Measurements from ENCODE around the gene RFX7.
A peak's percentile ranks its signal among the peaks of the same experiment; 100 is the strongest.

Gene RFX7

GRCh38 chr15:56208641-56209155 is 35.0 kb downstream of the RFX7 start:
- H3F3A ChIP-seq (ENCODE audit: insufficient read depth, low read length) = no peaks in the 10 kb centered on the region
- H3K4me2 ChIP-seq (ENCODE audit: low read length) = peak overlapping the region; percentile 23; the same call in 1 of the 2 replicates
- H3K36me3 ChIP-seq (ENCODE audit: insufficient read depth, low read length) = peaks cover 19% of the 10 kb centered on the region
- peaks cover 8% of the 10 kb centered on the region; the same call in 1 of the 2 replicates for H3K9me3 ChIP-seq (ENCODE audit: low read length)
- peak overlapping the region; percentile 46 for H3K27ac ChIP-seq (ENCODE audit: low read depth, low read length, poor library complexity, severe bottlenecking)
- no peak for TF ChIP-seq EZH2 (IDR thresholded peaks at IDR 0.05; ENCODE audit: borderline replicate concordance, low read length)
- no peak overlapping the region for H3K9ac ChIP-seq (ENCODE audit: low read length)
- H2AFZ ChIP-seq (ENCODE audit: low read length) = no peak overlapping the region
- peaks cover 94% of the 10 kb centered on the region for H3K79me2 ChIP-seq (ENCODE audit: insufficient read depth, low read length)
- H3K4me3 ChIP-seq (ENCODE audit: low read depth, low read length, poor library complexity, severe bottlenecking) = no peak overlapping the region
- no peaks in the 10 kb centered on the region for H4K20me1 ChIP-seq (ENCODE audit: insufficient read depth, low read length)
- no peaks in the 10 kb centered on the region for H3K9me2 ChIP-seq (ENCODE audit: low read depth, low read length)
- no peaks in the 10 kb centered on the region for H3K27me3 ChIP-seq (ENCODE audit: insufficient read depth, low read length)
- H3K4me1 ChIP-seq (ENCODE audit: insufficient read depth, low read length, severe bottlenecking) = peaks cover 41% of the 10 kb centered on the region

GRCh38 chr15:56208185-56208584 is 35.5 kb downstream of the RFX7 start:
- H3K79me2 ChIP-seq (ENCODE audit: insufficient read depth, low read length) = peaks cover 92% of the 10 kb centered on the region

GRCh38 chr15:56207711-56208110 is 36.0 kb downstream of the RFX7 start:
- Histone ChIP-seq H3K27ac (ENCODE audit: low read depth, low read length, poor library complexity, severe bottlenecking) (peak overlapping the region; percentile 46), H3K36me3 (ENCODE audit: insufficient read depth, low read length) (peaks cover 23% of the 10 kb centered on the region), H3K4me1 (ENCODE audit: insufficient read depth, low read length, severe bottlenecking) (peaks cover 41% of the 10 kb centered on the region), H3K9me3 (ENCODE audit: low read length) (peaks cover 3% of the 10 kb centered on the region; the same call in 1 of the 2 replicates), H3K9me2 (ENCODE audit: low read depth, low read length) (no peaks in the 10 kb centered on the region), H4K20me1 (ENCODE audit: insufficient read depth, low read length) (no peaks in the 10 kb centered on the region), H3K9ac (ENCODE audit: low read length) (no peak overlapping the region), H3K79me2 (ENCODE audit: insufficient read depth, low read length) (peaks cover 92% of the 10 kb centered on the region), H2AFZ (ENCODE audit: low read length) (no peak overlapping the region), H3K27me3 (ENCODE audit: insufficient read depth, low read length) (no peaks in the 10 kb centered on the region), H3K4me3 (ENCODE audit: low read depth, low read length, poor library complexity, severe bottlenecking) (no peak overlapping the region), H3F3A (ENCODE audit: insufficient read depth, low read length) (no peaks in the 10 kb centered on the region), H3K4me2 (ENCODE audit: low read length) (peak overlapping the region; percentile 23; the same call in 1 of the 2 replicates)
- TF ChIP-seq EZH2 (IDR thresholded peaks at IDR 0.05; ENCODE audit: borderline replicate concordance, low read length) (no peak), CTCF (IDR thresholded peaks at IDR 0.05; ENCODE audit: low read length) (no peak)

More at GRCh38 chr15:56208185-56208584, 35.5 kb downstream of the RFX7 start:
- Histone ChIP-seq H3K27ac (ENCODE audit: low read depth, low read length, poor library complexity, severe bottlenecking) (peak overlapping the region; percentile 46), H3K9ac (ENCODE audit: low read length) (no peak overlapping the region), H3F3A (ENCODE audit: insufficient read depth, low read length) (no peaks in the 10 kb centered on the region), H3K36me3 (ENCODE audit: insufficient read depth, low read length) (peaks cover 19% of the 10 kb centered on the region), H2AFZ (ENCODE audit: low read length) (no peak overlapping the region), H3K4me2 (ENCODE audit: low read length) (peak overlapping the region; percentile 23; the same call in 1 of the 2 replicates), H3K9me2 (ENCODE audit: low read depth, low read length) (no peaks in the 10 kb centered on the region), H3K4me3 (ENCODE audit: low read depth, low read length, poor library complexity, severe bottlenecking) (no peak overlapping the region), H3K9me3 (ENCODE audit: low read length) (peaks cover 5% of the 10 kb centered on the region; the same call in 1 of the 2 replicates), H3K4me1 (ENCODE audit: insufficient read depth, low read length, severe bottlenecking) (peaks cover 41% of the 10 kb centered on the region), H3K27me3 (ENCODE audit: insufficient read depth, low read length) (no peaks in the 10 kb centered on the region), H4K20me1 (ENCODE audit: insufficient read depth, low read length) (no peaks in the 10 kb centered on the region)
- TF ChIP-seq EZH2 (IDR thresholded peaks at IDR 0.05; ENCODE audit: borderline replicate concordance, low read length) (no peak), CTCF (IDR thresholded peaks at IDR 0.05; ENCODE audit: low read length) (no peak)

- Histone ChIP-seq H3K9ac (ENCODE audit: low read length) (no peak overlapping the region), H3K27ac (ENCODE audit: low read depth, low read length, poor library complexity, severe bottlenecking) (no peak overlapping the region), H3K79me2 (ENCODE audit: insufficient read depth, low read length) (peaks cover 96% of the 10 kb centered on the region), H4K20me1 (ENCODE audit: insufficient read depth, low read length) (no peaks in the 10 kb centered on the region), H2AFZ (ENCODE audit: low read length) (no peak overlapping the region), H3K4me1 (ENCODE audit: insufficient read depth, low read length, severe bottlenecking) (peaks cover 41% of the 10 kb centered on the region), H3K36me3 (ENCODE audit: insufficient read depth, low read length) (peaks cover 25% of the 10 kb centered on the region), H3F3A (ENCODE audit: insufficient read depth, low read length) (no peaks in the 10 kb centered on the region), H3K9me3 (ENCODE audit: low read length) (peaks cover 3% of the 10 kb centered on the region; the same call in 1 of the 2 replicates), H3K4me2 (ENCODE audit: low read length) (no peak overlapping the region), H3K9me2 (ENCODE audit: low read depth, low read length) (no peaks in the 10 kb centered on the region), H3K4me3 (ENCODE audit: low read depth, low read length, poor library complexity, severe bottlenecking) (no peak overlapping the region), H3K27me3 (ENCODE audit: insufficient read depth, low read length) (no peaks in the 10 kb centered on the region)
- TF ChIP-seq EZH2 (IDR thresholded peaks at IDR 0.05; ENCODE audit: borderline replicate concordance, low read length) (no peak), CTCF (IDR thresholded peaks at IDR 0.05; ENCODE audit: low read length) (no peak)
Measured at GRCh38 chr15:56207092-56207491, 36.6 kb downstream of the RFX7 start.
